ENCODE data around the gene ZNF729.

ZNF729 gene

GRCh38 chr19:22354665-22355064, 68.4 kb downstream of the ZNF729 start:
- no peaks in the 10 kb centered on the region for H3K4me1 ChIP-seq (ENCODE audit: insufficient read depth, low read length, severe bottlenecking)
- no peaks in the 10 kb centered on the region for H3K79me2 ChIP-seq (ENCODE audit: insufficient read depth, low read length)
- H3K36me3 ChIP-seq (ENCODE audit: insufficient read depth, low read length) = no peaks in the 10 kb centered on the region
- H4K20me1 ChIP-seq (ENCODE audit: insufficient read depth, low read length) = no peaks in the 10 kb centered on the region
- H3F3A ChIP-seq (ENCODE audit: insufficient read depth, low read length) = no peaks in the 10 kb centered on the region
- no peak overlapping the region for H3K9ac ChIP-seq (ENCODE audit: low read length)
- no peak overlapping the region for H3K4me3 ChIP-seq (ENCODE audit: low read depth, low read length, poor library complexity, severe bottlenecking)
- no peaks in the 10 kb centered on the region for H3K27me3 ChIP-seq (ENCODE audit: insufficient read depth, low read length)
- H3K27ac ChIP-seq (ENCODE audit: low read depth, low read length, poor library complexity, severe bottlenecking) = no peak overlapping the region
- H2AFZ ChIP-seq (ENCODE audit: low read length) = no peak overlapping the region
- no peak overlapping the region for H3K4me2 ChIP-seq (ENCODE audit: low read length)
- H3K9me2 ChIP-seq (ENCODE audit: low read depth, low read length) = no peaks in the 10 kb centered on the region
- TF ChIP-seq, protein P1, sequence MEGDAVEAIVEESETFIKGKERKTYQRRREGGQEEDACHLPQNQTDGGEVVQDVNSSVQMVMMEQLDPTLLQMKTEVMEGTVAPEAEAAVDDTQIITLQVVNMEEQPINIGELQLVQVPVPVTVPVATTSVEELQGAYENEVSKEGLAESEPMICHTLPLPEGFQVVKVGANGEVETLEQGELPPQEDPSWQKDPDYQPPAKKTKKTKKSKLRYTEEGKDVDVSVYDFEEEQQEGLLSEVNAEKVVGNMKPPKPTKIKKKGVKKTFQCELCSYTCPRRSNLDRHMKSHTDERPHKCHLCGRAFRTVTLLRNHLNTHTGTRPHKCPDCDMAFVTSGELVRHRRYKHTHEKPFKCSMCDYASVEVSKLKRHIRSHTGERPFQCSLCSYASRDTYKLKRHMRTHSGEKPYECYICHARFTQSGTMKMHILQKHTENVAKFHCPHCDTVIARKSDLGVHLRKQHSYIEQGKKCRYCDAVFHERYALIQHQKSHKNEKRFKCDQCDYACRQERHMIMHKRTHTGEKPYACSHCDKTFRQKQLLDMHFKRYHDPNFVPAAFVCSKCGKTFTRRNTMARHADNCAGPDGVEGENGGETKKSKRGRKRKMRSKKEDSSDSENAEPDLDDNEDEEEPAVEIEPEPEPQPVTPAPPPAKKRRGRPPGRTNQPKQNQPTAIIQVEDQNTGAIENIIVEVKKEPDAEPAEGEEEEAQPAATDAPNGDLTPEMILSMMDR (IDR thresholded peaks at IDR 0.05; ENCODE audit: low read length) = no peak
- no peak for TF ChIP-seq EZH2 (IDR thresholded peaks at IDR 0.05; ENCODE audit: borderline replicate concordance, low read length)
- 0 out of 2 replicates have a peak, but pooled peaks cover 2% of the 10 kb centered on the region for H3K9me3 ChIP-seq (ENCODE audit: low read length)
